ENCODE data around the gene CASQ1. TPM values are rescaled to one million over a fixed set of nuclear protein-coding genes. Genes with fewer than 3 reads are reported as not detected.
A peak's percentile ranks its signal among the peaks of the same experiment; 100 is the strongest.

CASQ1 gene
- total RNA-seq, 4 donors from 2014 or later: 255 to 894 (median 358) TPM

- intact Hi-C loops (cut with DNase I; ENCODE audit: low total_unique reads) (no loop called here), in situ Hi-C loops (cut with MboI; ENCODE audit: low sequenced_read_pairs in 4 of 4) (no loop called here)
- H3K4me1 ChIP-seq: peaks cover 0 to 8% of the 10 kb centered on the region in 2 donors
- H3K4me3 ChIP-seq: no peak overlapping the region
- DNase-seq (peak in 1 of 2 donors; percentile 60), ATAC-seq (peak; percentile 51 to 60)
- H3K27ac ChIP-seq: peak overlapping the region; percentile 81 to 100 (median 87)
- no peaks in the 10 kb centered on the region for H3K27me3 ChIP-seq
- TF ChIP-seq POLR2A (IDR thresholded peaks at IDR 0.05) (no peak), CTCF (IDR thresholded peaks at IDR 0.05 in 4 of 5, conservative IDR thresholded peaks at IDR 0.05 in 1 of 5) (no peak)
- no peaks in the 10 kb centered on the region for H3K36me3 ChIP-seq
- no peaks in the 10 kb centered on the region for H3K9me3 ChIP-seq
These were observed 42.3 kb upstream of the CASQ1 start for GRCh38 chr1:160148121-160148520.

GRCh38 chr1:160149233-160149632, 41.1 kb upstream of the CASQ1 start:
- peaks cover 0 to 8% of the 10 kb centered on the region in 2 donors for H3K4me1 ChIP-seq
- no peaks in the 10 kb centered on the region for H3K27me3 ChIP-seq
- H3K4me3 ChIP-seq: no peak overlapping the region
- intact Hi-C loops (cut with DNase I; ENCODE audit: low total_unique reads): no loop called here
- H3K9me3 ChIP-seq: no peaks in the 10 kb centered on the region
- TF ChIP-seq CTCF (IDR thresholded peaks at IDR 0.05 in 4 of 5, conservative IDR thresholded peaks at IDR 0.05 in 1 of 5): no peak
- no peak for TF ChIP-seq POLR2A (IDR thresholded peaks at IDR 0.05)
- no peaks in the 10 kb centered on the region for H3K36me3 ChIP-seq
- ATAC-seq: no peak
- in situ Hi-C loops (cut with MboI; ENCODE audit: low sequenced_read_pairs in 4 of 4): no loop called here
- peak overlapping the region; percentile 81 to 100 (median 87) for H3K27ac ChIP-seq
- no peak for DNase-seq

GRCh38 chr1:160149716-160150115, 40.7 kb upstream of the CASQ1 start:
- TF ChIP-seq POLR2A (IDR thresholded peaks at IDR 0.05) (no peak), CTCF (IDR thresholded peaks at IDR 0.05 in 4 of 5, conservative IDR thresholded peaks at IDR 0.05 in 1 of 5) (no peak)
- Histone ChIP-seq H3K4me1 (peaks cover 0 to 8% of the 10 kb centered on the region in 2 donors), H3K4me3 (no peak overlapping the region), H3K27ac (peak overlapping the region in 3 of 4 donors; percentile 82 to 100 (median 92)), H3K36me3 (no peaks in the 10 kb centered on the region), H3K9me3 (no peaks in the 10 kb centered on the region), H3K27me3 (no peaks in the 10 kb centered on the region)
- DNase-seq (no peak), ATAC-seq (no peak)
- in situ Hi-C loops (cut with MboI; ENCODE audit: low sequenced_read_pairs in 4 of 4) (no loop called here), intact Hi-C loops (cut with DNase I; ENCODE audit: low total_unique reads) (no loop called here)

GRCh38 chr1:160151303-160151702, 39.1 kb upstream of the CASQ1 start, which contains the start of gene ATP1A4:
Gene ATP1A4, plus strand, starts transcription at chr1:160151603. Its CDS starts 438 bp downstream, at chr1:160152041.
- Histone ChIP-seq H3K4me1 (peaks cover 0 to 8% of the 10 kb centered on the region in 2 donors), H3K27ac (no peak within 1 kb of the TSS), H3K36me3 (no peaks in the 10 kb centered on the region), H3K4me3 (no peak within 1 kb of the TSS), H3K27me3 (no peaks in the 10 kb centered on the region), H3K9me3 (no peaks in the 10 kb centered on the region)
- no peak for TF ChIP-seq POLR2A (IDR thresholded peaks at IDR 0.05)
- no peak for TF ChIP-seq CTCF (IDR thresholded peaks at IDR 0.05 in 4 of 5, conservative IDR thresholded peaks at IDR 0.05 in 1 of 5)
- ATAC-seq (no peak), DNase-seq (peak in 1 of 2 donors; percentile 43)
- intact Hi-C loops (cut with DNase I; ENCODE audit: low total_unique reads) (no loop called here), in situ Hi-C loops (cut with MboI; ENCODE audit: low sequenced_read_pairs in 4 of 4) (no loop called here)

- intact Hi-C loops (cut with DNase I; ENCODE audit: low total_unique reads) (no loop called here), in situ Hi-C loops (cut with MboI; ENCODE audit: low sequenced_read_pairs in 4 of 4) (no loop called here)
- no peaks in the 10 kb centered on the region for H3K4me1 ChIP-seq
- no peak for ATAC-seq
- no peaks in the 10 kb centered on the region for H3K27me3 ChIP-seq
- TF ChIP-seq CTCF (IDR thresholded peaks at IDR 0.05 in 4 of 5, conservative IDR thresholded peaks at IDR 0.05 in 1 of 5): no peak
- no peak for TF ChIP-seq POLR2A (IDR thresholded peaks at IDR 0.05)
- H3K27ac ChIP-seq: no peak overlapping the region
- no peaks in the 10 kb centered on the region for H3K36me3 ChIP-seq
- H3K4me3 ChIP-seq: no peak overlapping the region
- H3K9me3 ChIP-seq: no peaks in the 10 kb centered on the region
- DNase-seq: no peak
These were observed 35.6 kb upstream of the CASQ1 start for GRCh38 chr1:160154790-160155189.
